DMS153 treated with DMSO at 0.1 percent for 48 hours (cell line): ENCODE data around the gene KCNK2.
A peak's percentile ranks its signal among the peaks of the same experiment; 100 is the strongest.

Source experiments
- DNase-seq: peaks from one replicate; lab custom pipeline; 2025; ENCODE audit not compliant: unreplicated experiment; lab: John Stamatoyannopoulos, UW

KCNK2 gene

DNA sequence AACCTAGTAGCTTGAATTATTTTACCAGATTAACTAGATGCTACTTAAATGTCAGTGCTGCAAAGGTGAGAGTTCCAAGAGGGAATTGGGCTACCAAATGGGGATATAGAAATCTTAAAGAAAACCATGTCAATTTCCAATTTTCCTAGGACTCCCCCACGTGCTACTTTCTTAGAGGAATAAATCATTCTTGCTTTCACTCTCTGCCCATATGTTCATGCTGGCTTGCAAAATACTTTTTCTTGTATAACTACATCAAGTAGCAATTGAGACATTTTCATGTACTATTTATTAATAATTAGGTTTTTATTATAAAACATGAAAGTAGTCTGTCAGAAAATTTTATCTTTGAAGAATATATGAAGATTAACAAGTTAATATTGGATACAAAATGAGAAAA lies 11.8 kb downstream of the KCNK2 start:
- no peak for DNase-seq

DNA sequence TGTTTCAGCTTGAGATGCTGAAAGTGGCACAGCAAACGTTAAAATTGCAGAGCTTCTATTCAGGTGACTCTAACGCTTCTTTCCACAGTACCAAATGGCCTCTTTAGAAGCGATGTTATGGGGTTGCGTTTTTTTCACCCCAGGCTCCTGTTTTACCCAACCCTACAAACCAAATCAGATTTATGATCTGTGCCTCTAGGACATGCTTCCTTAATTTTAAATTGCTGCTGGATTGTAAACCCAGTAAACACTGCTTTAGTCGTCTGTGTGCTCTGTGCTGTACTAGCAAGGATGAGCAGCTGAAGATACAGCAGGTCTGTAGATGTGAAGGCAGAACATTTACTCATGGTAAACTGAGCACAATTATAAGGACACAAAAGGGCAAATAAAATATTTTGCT lies 13.0 kb downstream of the KCNK2 start:
- no peak for DNase-seq

DNA sequence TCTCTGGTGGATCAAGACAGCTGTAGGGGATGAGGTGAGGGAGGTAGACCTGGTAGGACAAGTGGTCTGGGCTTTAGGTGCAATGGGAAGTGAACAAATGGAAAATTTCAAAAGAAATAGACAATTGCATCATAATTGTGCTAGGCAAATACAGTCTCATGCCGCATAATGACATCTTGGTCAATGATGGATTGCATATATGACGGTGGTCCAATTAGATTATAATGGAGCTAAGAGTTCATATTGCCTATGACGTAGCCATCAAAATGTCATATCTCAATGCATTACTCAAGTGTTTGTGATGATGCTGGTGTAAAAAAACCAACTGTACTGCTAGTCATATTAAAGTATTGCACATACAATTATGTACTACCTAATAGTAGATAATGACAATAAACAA lies 19.0 kb downstream of the KCNK2 start:
- no peak for DNase-seq

DNA sequence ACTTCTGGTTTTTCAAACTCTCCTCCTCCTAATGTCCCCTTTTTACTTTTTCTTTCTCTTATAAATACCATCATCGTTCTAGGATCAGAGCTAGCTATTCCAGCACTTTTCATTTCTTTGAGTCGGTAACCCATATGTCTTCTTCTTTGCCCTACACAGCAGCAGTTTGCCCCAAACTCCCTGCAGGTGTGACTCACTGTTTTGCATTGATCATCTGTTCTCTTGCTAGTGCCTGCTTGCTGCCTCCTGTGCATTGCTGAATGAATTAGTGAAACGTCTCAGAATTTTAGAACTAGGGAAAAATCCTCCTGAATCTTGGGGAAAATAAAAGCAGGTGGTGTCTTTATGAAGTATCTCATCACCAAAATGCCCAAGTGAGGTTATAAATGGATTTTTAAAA lies 21.7 kb downstream of the KCNK2 start:
- DNase-seq: no peak

DNA sequence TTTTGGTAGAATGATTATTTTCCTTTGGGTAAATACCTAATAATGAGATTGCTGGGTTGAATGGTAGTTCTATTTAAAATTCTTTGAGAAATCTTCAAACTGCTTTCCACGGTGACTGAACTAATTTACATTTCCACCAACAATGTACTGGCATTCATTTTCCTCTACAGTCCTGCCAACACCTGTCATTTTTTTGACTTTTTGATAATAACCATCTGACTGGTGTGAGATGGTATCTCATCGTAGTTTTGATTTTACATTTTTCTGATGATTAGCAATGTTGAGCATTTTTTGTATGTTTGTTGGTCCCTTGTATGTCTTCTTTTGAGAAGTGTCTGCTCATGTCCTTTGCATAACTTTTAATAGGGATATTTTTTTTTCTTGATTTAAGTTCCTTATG lies 23.5 kb downstream of the KCNK2 start:
- no peak for DNase-seq

DNA sequence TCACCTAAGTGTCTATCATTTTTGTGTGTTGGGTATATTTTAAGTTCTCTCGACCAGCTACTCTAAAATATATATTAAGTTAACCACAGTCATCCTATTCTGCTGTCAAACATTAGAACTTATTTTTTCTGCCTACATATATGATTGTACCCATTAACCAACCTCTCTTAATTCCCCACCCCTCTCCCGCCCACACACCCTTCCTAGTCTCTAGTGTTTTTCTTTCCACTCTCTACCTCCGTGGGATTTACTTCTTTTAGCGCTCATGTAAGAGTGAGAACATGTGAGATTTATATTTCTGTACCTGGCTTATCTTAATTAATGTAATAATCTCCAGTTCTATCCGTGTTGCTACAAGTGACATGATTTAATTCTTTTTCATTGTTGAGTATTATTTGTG lies 26.6 kb downstream of the KCNK2 start:
- DNase-seq: no peak

DNA sequence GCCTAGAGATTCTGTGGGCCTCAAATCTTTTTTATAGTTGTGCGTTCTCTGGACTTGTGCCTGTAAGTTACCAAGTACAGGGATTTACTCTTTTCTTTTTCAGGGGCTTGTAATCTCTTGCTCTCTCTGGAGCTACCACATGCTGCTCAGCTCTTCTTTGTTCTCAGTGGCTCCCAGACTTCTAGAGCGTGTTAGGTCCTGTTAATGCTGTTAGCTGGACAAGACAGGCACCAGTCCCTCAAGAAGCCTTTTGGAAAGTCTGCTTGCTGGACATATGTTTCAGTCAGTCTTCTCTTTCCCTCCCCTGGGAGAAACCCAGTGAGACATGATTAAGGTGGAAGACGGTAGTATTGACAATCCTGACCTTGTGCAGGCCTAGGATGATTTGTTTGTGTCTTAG lies 29.4 kb downstream of the KCNK2 start:
- DNase-seq: no peak

DNA sequence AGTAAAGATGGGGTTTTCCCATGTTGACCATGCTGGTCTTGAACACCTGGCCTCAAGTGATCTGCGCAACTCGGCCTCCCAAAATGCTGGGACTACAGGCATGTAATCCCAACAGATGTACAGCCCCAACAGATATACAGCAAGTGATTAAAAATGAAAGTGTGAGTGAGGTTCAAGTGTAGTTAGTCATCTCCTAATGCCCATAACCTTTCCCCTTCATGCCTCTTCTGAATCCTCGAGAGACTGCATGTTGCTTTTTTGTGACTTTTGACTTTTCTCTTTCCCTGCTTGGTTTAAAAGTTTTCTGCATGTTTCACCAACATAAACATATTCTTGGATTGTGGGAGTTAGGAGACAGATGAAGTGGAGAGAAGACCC lies 31.2 kb downstream of the KCNK2 start:
- DNase-seq: no peak

DNA sequence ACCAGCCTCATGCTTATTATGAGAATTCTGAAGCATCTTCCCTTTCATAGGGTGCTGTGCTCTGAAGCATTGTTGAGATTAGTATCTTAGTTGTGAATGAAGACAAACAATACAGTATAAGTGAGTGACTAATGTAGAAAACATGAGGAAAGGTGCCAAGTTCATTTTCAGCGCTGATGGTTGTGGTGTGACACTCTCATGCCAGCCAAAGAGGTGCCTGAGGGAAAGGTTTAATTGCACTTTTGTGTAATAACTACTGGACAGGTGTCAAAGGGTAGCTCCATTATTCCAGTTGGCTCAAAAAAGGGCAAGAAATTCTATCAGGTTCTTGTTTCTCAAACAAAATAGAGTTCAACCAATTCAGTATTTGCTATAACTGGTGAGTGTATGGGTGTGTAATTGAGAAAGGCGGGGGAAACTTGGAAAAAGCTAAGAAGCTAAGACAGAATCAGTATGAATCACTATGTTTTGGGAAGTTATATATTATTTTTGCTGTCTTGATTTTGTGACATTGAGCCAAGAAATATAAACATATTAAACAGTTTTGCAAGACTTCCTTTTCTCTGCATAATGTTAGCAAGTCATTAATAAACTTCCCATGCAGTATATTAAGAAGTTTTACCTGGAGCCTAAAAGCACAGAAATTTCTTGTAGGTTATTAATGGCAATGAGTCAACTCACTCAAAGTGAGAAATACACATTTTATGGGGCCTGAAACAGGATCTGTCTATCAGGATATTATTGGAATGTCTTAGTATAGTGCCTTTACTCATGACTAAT lies 31.8 kb downstream of the KCNK2 start:
- DNase-seq: no peak

DNA sequence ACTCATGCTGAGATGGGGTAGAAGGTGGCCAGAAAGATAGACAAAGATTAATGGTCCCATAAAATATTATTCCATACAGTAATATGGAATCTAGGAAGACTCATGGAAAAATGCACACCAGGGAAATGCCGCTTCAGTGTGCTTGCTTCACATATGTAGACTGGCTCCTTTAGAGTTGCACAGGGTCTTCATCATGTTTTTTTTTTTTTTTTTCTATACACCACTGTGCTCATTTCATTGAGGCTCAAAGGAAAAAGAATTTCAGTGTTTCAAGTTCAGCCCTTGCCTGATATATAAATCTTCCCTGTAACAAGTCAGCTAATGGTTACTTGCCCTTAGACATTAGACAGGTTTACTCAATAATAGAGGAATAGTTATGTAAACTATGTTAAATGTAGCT lies 33.2 kb downstream of the KCNK2 start:
- DNase-seq: no peak

DNA sequence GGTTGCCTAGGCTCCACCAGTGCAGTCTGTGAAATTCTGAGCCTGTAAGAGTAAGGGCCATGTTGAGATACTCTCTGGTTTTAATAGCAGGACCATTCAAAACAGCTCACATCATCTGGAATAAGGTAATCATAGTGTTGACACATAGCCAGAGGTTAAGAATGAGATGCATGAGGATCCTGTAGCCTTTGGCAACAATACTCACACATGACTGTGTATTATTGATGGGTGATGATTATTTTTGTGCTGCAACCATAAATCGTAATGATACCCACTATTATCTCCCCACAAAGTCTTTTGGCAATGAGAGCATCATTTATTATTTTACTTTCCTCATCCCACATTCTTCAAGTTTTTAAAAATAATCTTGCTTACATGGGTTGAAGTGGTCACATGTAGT lies 35.5 kb downstream of the KCNK2 start:
- DNase-seq: no peak

DNA sequence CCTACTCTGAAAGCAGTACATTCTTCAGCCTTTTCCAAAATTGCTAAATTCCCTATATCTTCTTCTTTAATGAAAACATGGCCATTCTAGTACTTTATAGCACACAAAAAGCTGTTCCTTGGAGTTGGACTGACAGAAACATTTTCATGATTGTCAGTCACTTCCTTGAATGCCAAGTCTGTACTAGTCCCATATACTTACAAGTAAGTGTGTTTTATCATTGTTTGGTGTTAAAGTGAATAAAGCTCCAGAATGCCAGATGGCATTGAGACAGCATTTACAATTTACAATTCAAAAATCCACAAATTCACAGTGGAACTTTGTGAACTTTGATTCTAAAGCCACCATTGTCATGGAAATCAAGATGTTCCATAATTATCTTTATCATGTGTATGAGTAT lies 36.5 kb downstream of the KCNK2 start:
- DNase-seq: no peak

DNA sequence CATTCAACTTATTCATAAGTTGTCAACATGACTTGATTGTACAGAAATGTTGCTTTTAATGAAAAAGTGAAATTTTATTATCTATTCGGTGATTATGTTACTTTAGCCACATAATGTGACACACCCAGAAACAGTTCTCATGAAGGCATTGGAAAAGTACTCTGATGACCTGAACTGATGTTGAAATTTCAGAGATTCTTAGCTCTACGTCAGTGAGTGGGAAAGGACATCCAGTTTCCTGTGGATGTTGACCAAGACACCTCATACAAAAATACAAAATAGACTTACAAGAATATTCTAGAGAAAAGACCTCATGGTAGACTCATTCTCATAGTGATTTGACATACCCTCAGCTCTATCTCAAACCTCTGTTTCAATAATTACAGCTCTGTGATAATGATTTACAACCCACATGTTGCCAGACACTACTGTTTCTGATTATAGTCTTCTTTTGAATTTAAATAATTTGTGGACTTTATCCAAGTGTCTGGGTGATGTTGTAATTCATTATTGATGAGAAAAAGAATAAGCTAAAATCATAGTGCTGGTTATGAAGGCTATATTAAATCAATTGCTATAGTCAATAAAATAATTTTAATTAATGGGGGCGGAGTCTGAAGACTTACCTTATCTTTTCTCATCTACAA lies 37.3 kb downstream of the KCNK2 start:
- DNase-seq: no peak

DNA sequence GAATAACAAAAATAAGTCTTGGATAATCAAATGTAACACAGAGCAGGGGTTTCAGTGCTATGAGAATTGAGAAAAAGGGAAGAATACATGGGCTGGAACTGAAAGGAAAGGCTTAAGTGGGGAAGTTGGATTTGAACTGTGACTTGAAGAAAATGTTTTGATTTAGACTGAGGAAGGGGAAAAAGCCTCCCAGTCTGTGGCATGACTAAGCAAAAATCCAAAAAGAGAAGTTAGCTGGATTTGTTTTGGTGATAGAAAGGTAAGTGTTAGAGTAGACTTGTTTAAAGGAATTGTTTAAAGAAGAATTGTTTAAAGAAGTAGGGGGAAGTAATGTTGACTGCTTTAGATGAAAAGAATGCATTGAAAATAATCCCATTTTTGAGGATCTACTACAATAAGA lies 46.0 kb downstream of the KCNK2 start:
- DNase-seq: no peak

DNA sequence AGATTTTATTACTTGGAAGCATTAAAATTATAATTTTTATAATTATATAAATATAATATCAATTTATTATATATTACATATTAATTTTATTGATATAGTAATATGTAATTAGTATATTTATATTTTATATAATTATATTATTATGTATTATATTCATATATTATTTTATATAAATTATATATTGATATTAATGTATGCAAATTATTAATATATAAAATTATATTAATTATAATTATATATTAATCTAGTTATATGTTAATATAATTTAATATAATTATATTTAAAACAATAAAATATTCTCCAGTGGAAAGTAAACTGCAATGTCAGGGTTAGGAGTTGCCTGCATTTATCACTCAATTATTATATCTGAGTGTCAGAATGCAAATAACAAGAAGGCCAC lies 48.8 kb downstream of the KCNK2 start:
- no peak for DNase-seq

DNA sequence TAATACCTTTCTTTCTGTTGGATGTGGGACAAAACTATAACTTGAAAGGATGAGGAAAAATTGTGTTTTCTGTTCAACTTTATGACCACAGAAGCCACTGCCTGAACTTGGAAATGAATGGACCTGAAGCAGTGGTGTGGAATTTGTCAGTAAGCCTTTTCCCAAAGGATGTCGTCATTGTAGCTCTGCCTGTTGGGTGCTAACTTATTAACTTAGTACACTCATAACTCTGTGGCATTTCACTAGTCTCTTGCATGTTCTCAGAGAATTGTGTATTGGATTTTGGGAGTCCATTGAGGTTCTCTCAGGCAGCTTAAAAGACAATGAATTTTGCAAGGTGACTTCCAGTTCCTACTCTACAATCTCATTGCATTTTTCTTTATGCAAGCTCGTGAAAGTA lies 49.6 kb downstream of the KCNK2 start:
- no peak for DNase-seq

DNA sequence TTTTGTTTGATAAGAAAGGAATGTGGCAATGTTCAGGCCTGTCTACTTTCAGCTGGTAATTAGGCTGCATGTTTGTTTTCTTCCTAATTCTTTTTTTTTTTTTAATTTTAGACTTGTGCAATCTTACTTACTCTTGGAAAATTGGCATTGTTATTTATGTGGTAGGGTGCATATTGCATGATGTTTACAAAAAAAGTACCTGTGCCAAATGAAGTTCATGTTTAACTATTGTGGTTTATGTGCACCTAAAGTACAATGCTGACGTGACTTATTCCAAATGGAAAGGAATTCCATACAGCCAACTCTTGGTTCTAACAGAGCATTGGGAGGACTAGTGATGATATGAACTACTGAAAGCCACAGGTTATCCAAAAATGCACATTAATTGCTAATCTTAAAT lies 51.0 kb downstream of the KCNK2 start:
- DNase-seq: no peak

DNA sequence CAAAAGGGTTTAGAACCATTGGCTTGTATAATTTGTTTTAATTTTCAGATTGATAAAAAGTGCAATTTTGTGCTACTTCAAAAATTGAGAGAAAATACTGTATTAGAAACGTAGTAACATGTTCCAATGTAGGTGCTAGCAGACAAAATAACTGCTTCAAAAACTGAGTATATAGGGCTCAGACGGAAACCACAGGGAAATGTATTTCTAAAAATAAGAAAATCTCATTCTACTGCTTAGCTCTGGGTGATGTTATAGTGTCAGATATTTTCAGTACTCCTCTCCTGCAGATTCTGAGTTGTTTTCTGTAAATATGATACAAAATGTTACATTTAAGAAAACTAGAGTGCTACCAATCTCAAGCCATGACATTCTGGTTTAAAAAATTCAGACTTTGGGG lies 55.4 kb downstream of the KCNK2 start:
- no peak for DNase-seq

DNA sequence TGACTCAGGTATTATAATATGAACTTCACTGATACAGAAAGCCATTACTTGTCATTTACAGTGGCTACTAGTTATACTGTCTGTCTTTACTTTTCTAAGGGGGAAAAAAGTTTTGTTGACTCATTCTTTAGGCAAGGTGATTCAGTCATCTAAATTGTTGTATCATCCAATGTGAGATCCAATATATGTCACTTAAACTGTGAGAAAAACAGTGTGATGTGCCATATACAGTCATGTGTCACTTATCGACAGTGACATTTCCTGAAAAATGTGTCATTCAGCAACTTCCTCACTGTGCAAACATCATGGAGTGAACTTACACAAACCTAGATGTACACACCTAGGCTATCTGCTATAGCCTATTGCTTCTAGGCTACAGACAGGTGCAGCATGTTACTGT lies 57.6 kb downstream of the KCNK2 start:
- no peak for DNase-seq

DNA sequence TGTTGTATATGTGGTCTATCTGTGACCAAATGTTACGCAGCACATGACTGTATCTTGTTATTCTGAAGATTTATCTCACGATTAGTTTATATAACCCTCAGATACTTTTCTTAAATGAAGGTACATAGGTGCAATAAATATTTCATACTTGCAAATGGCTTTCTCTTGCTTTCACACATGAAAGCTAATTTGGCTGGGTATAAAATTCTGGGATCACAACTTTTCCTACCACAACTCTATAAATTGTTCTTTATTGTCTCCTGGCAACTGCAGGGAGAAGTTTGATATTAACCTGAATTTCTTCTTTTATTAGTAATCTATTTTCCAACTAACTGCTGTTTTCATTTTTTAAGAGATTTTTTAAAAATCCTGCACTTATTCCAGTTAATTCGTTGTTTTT lies 58.9 kb downstream of the KCNK2 start:
- DNase-seq: no peak

DNA sequence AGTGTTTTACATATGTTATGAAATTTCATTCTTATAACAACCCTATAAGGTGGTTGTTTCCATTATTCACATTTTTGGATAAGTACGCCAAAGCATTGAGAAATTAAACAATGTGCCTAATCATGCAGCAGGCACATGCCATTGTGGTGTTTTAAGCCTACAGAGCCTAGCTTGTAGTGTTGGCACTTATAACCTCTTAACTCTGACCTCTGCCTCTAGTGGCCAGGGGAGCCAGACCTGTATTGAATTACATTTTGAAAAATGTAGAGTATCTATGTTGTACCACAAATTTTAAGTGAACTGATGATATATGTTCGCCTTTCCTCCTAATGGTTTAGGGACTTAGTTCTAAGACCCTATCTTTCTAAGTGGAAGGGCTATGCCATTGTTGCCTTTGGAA lies 61.0 kb downstream of the KCNK2 start:
- DNase-seq: no peak

DNA sequence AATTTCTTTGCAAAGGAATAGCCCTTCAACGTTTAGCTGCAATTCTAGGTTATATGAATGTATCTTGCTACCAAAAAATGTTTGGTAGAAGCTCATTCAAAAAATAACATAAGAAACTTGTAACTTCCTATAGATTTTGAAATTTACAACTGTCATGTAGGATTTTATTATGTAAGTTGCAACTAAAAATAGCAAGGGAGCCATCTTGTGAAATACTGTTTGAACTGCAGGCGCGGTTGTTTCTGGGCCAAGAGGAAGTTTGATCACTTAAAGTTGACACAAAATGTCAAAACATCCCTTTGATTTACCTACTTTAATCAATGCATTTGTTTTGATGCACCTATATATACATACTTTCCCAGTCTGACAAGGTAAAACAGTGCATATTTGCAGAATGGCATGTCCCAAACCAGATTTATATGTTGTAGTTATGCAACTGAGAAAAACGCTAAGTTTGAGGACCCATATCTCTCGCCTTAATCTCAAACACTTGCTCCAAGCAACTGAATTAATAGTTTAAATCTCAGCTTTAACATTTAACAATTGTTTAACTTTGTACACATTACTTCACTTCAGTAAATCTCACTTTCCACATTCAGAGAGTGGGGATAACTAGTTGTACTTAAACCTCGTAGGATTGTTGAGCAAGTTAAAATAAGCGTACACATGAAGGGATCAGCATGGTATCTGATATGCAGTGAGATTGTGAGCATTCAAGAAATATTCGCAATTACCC lies 63.9 kb downstream of the KCNK2 start:
- DNase-seq: peak; percentile 30
